SK-N-SH treated with all-trans-retinoic acid at 6 μM for 48 hours (cell line): ENCODE data around the gene PDE7B.

Source experiments
- ATAC-seq: fragments of 200-7000 bp; cut with Tn5 transposase; 3 replicates; pipeline ENCODE4 v1.9.1; 2020; ENCODE audit warnings: mild to moderate bottlenecking, moderate library complexity
- ARNTL ChIP-seq: fragments of 450-650 bp; formaldehyde crosslinking; IDR thresholded peaks from 2 replicates; pipeline ENCODE4 v1.5.0; 2020; ENCODE audit warnings: low read depth, mild to moderate bottlenecking, moderate library complexity, borderline replicate concordance
- BACH2 ChIP-seq: fragments of 250-450 bp; sonication (Bioruptor Pico); IDR thresholded peaks from 2 replicates; pipeline ENCODE4 v1.9.0; 2021; ENCODE audit warnings: mild to moderate bottlenecking, borderline replicate concordance
- CREB5 ChIP-seq: fragments of 250-450 bp; sonication (Bioruptor Pico); IDR thresholded peaks from 2 replicates; pipeline ENCODE4 v1.5.1; 2020; ENCODE audit warnings: low read depth, mild to moderate bottlenecking, moderate library complexity
- CSDC2 ChIP-seq: fragments of 250-450 bp; sonication (Bioruptor Pico); IDR thresholded peaks from 2 replicates; pipeline ENCODE4 v1.5.0; 2020; ENCODE audit warnings: mild to moderate bottlenecking, moderate library complexity
- CSRNP3 ChIP-seq: fragments of 250-450 bp; sonication (Bioruptor Pico); IDR thresholded peaks from 2 replicates; pipeline ENCODE4 v1.5.1; 2021; ENCODE audit warnings: mild to moderate bottlenecking, moderate library complexity
- ESRRG ChIP-seq: fragments of 250-450 bp; sonication (Bioruptor Pico); IDR thresholded peaks from 2 replicates; pipeline ENCODE4 v1.6.1; 2021; ENCODE audit warnings: mild to moderate bottlenecking
- GLIS3 ChIP-seq: fragments of 250-450 bp; sonication (Bioruptor Pico); IDR thresholded peaks from 2 replicates; pipeline ENCODE4 v1.5.0; 2020; ENCODE audit warnings: mild to moderate bottlenecking, moderate library complexity
- ISL1 ChIP-seq: fragments of 250-450 bp; sonication (Bioruptor Pico); IDR thresholded peaks from 2 replicates; pipeline ENCODE4 v2.1.2; 2022; ENCODE audit warnings: mild to moderate bottlenecking, moderate library complexity
- OSR1 ChIP-seq: fragments of 250-450 bp; sonication (Bioruptor Pico); IDR thresholded peaks from 2 replicates; pipeline ENCODE4 v1.8.0; 2022; ENCODE audit warnings: moderate library complexity, mild to moderate bottlenecking, inconsistent platforms
- PPARA ChIP-seq: fragments of 250-450 bp; sonication (Bioruptor Pico); IDR thresholded peaks from 2 replicates; pipeline ENCODE4 v1.5.0; 2020; ENCODE audit warnings: mild to moderate bottlenecking, borderline replicate concordance
- RARB ChIP-seq: fragments of 250-450 bp; sonication (Bioruptor Pico); IDR thresholded peaks from 2 replicates; pipeline ENCODE4 v1.8.0; 2021; ENCODE audit warnings: mild to moderate bottlenecking, moderate library complexity
- SNAI2 ChIP-seq: fragments of 250-450 bp; sonication (Bioruptor Pico); IDR thresholded peaks from 2 replicates; pipeline ENCODE4 v1.5.0; 2020; ENCODE audit warnings: mild to moderate bottlenecking, moderate library complexity
- TCF4 ChIP-seq: fragments of 250-450 bp; sonication (Bioruptor Pico); IDR thresholded peaks from 2 replicates; pipeline ENCODE4 v1.8.0; 2021; ENCODE audit warnings: mild to moderate bottlenecking, moderate library complexity, borderline replicate concordance
- TOX ChIP-seq: fragments of 250-450 bp; sonication (Bioruptor Pico); IDR thresholded peaks from 2 replicates; pipeline ENCODE4 v1.8.0; 2021; ENCODE audit warnings: mild to moderate bottlenecking, moderate library complexity, borderline replicate concordance
- ZC3H10 ChIP-seq: fragments of 250-450 bp; sonication (Bioruptor Pico); IDR thresholded peaks from 2 replicates; pipeline ENCODE4 v1.5.1; 2021; ENCODE audit warnings: mild to moderate bottlenecking, moderate library complexity
- ZFP3 ChIP-seq: fragments of 250-450 bp; sonication (Bioruptor Pico); IDR thresholded peaks from 2 replicates; pipeline ENCODE4 v1.5.0; 2020; ENCODE audit warnings: mild to moderate bottlenecking, moderate library complexity
- ZFP30 ChIP-seq: fragments of 450-650 bp; formaldehyde crosslinking; IDR thresholded peaks from 2 replicates; pipeline ENCODE4 v1.5.0; 2022; ENCODE audit warnings: mild to moderate bottlenecking, moderate library complexity
- ZNF565 ChIP-seq: fragments of 450-650 bp; formaldehyde crosslinking; conservative IDR thresholded peaks from 2 replicates; pipeline ENCODE4 v1.5.0; 2020; ENCODE audit warnings: low read depth, mild to moderate bottlenecking, moderate library complexity
- ZNF70 ChIP-seq: fragments of 450-650 bp; formaldehyde crosslinking; IDR thresholded peaks from 2 replicates; pipeline ENCODE4 v1.5.0; 2020; ENCODE audit warnings: mild to moderate bottlenecking, moderate library complexity
- TF ChIP-seq, protein P1 (sequence below): fragments of 250-450 bp; sonication (Bioruptor Pico); IDR thresholded peaks from 2 replicates; pipeline ENCODE4 v1.5.0; 2020; ENCODE audit warnings: mild to moderate bottlenecking, moderate library complexity
- TF ChIP-seq, protein P2 (sequence below): fragments of 250-450 bp; sonication (Bioruptor Pico); IDR thresholded peaks from 2 replicates; pipeline ENCODE4 v1.8.0; 2021; ENCODE audit warnings: low read depth, mild to moderate bottlenecking, moderate library complexity, borderline replicate concordance

Gene PDE7B

GRCh38 chr6:135995545-135995898, 144.0 kb downstream of the PDE7B start:
- no peak; the same call in 1 of the 3 replicates for ATAC-seq

DNA sequence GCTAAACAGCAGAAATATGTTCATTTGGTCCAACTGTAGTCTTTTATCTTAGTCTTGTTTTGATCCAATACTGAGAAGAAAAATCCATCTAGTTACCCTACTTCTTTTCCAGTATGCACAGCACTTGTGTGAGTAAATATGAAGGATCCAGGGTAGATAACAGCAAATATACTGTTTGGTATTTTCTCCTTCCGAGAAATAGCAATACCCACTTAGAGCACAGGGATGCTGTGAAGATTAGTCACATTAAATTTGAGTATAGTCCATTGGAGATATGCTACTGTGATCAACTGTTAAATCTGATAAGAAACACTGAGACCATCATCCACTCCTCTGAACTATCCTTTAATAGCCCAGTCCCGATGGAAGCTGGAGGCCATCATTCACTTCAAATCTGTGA, 145.2 kb downstream of the PDE7B start:
- no peak for ATAC-seq
- TF ChIP-seq ZFP30 (CRISPR knock-in tag), result no peak
- TF ChIP-seq SNAI2, result no peak
- no peak for TF ChIP-seq ESRRG (CRISPR knock-in tag)
- TF ChIP-seq CREB5, result no peak
- TF ChIP-seq TCF4 (CRISPR knock-in tag), result no peak
- no peak for TF ChIP-seq OSR1 (CRISPR knock-in tag)
- TF ChIP-seq, protein P1, sequence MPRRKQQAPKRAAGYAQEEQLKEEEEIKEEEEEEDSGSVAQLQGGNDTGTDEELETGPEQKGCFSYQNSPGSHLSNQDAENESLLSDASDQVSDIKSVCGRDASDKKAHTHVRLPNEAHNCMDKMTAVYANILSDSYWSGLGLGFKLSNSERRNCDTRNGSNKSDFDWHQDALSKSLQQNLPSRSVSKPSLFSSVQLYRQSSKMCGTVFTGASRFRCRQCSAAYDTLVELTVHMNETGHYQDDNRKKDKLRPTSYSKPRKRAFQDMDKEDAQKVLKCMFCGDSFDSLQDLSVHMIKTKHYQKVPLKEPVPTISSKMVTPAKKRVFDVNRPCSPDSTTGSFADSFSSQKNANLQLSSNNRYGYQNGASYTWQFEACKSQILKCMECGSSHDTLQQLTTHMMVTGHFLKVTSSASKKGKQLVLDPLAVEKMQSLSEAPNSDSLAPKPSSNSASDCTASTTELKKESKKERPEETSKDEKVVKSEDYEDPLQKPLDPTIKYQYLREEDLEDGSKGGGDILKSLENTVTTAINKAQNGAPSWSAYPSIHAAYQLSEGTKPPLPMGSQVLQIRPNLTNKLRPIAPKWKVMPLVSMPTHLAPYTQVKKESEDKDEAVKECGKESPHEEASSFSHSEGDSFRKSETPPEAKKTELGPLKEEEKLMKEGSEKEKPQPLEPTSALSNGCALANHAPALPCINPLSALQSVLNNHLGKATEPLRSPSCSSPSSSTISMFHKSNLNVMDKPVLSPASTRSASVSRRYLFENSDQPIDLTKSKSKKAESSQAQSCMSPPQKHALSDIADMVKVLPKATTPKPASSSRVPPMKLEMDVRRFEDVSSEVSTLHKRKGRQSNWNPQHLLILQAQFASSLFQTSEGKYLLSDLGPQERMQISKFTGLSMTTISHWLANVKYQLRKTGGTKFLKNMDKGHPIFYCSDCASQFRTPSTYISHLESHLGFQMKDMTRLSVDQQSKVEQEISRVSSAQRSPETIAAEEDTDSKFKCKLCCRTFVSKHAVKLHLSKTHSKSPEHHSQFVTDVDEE (CRISPR knock-in tag), result no peak
- no peak for TF ChIP-seq BACH2
- no peak for TF ChIP-seq PPARA (CRISPR knock-in tag)
- TF ChIP-seq GLIS3, result no peak
- no peak for TF ChIP-seq CSDC2 (CRISPR knock-in tag)
- no peak for TF ChIP-seq CSRNP3 (CRISPR knock-in tag)
- TF ChIP-seq, protein P2, sequence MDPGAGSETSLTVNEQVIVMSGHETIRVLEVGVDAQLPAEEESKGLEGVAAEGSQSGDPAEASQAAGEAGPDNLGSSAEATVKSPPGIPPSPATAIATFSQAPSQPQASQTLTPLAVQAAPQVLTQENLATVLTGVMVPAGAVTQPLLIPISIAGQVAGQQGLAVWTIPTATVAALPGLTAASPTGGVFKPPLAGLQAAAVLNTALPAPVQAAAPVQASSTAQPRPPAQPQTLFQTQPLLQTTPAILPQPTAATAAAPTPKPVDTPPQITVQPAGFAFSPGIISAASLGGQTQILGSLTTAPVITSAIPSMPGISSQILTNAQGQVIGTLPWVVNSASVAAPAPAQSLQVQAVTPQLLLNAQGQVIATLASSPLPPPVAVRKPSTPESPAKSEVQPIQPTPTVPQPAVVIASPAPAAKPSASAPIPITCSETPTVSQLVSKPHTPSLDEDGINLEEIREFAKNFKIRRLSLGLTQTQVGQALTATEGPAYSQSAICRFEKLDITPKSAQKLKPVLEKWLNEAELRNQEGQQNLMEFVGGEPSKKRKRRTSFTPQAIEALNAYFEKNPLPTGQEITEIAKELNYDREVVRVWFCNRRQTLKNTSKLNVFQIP, result no peak
- TF ChIP-seq ZNF70 (CRISPR knock-in tag), result no peak
- TF ChIP-seq ZNF565 (CRISPR knock-in tag), result no peak
- TF ChIP-seq ZFP3, result no peak
- TF ChIP-seq ZC3H10 (CRISPR knock-in tag), result no peak
- no peak for TF ChIP-seq RARB (CRISPR knock-in tag)
- no peak for TF ChIP-seq ISL1 (CRISPR knock-in tag)

More at GRCh38 chr6:135995545-135995898, 144.0 kb downstream of the PDE7B start:
- TF ChIP-seq TCF4 (CRISPR knock-in tag) (no peak), OSR1 (CRISPR knock-in tag) (no peak), ARNTL (CRISPR knock-in tag) (no peak), PPARA (CRISPR knock-in tag) (no peak), ESRRG (CRISPR knock-in tag) (no peak), ZNF565 (CRISPR knock-in tag) (no peak), ZNF70 (CRISPR knock-in tag) (no peak)
- TF ChIP-seq, protein P1 (CRISPR knock-in tag), result no peak

- no peak for TF ChIP-seq ZFP3
- no peak for TF ChIP-seq BACH2
- TF ChIP-seq CREB5, result no peak
- TF ChIP-seq ZNF70 (CRISPR knock-in tag), result no peak
- TF ChIP-seq ZC3H10 (CRISPR knock-in tag), result no peak
- TF ChIP-seq RARB (CRISPR knock-in tag), result no peak
- TF ChIP-seq, protein P1 (CRISPR knock-in tag), result no peak
- TF ChIP-seq TOX, result no peak
- no peak for TF ChIP-seq TCF4 (CRISPR knock-in tag)
- TF ChIP-seq ZFP30 (CRISPR knock-in tag), result no peak
- ATAC-seq, result no peak
These were observed 147.9 kb downstream of the PDE7B start for GRCh38 chr6:135999393-135999792.
